ENCODE measurements around the gene UVRAG. TPM values are rescaled to one million over a fixed set of nuclear protein-coding genes. Genes with fewer than 3 reads are reported as not detected.

The UVRAG gene
- total RNA-seq, 4 donors from 2014 or later, result 27.1 to 35.9 (median 31.0) TPM

DNA sequence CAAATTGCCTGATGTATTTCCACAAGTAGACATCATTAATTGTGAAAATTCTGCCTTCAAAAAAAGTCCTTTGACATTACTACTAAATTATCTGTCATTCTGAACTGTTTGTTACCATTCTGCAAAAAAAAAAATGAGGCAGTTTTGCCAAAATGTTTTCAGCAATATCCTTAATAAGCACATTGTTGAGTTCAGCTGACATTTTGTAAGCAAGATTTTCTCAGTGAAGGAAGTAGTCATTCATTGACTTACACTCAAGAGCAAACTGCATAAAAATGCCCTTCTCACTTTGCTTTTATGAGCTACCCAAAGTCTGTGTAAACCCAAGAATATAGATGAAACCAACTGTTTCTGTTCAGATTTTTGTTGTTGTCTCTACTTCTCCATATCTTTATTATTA lies 125.9 kb downstream of the UVRAG start:
- peaks cover 0 to 8% of the 10 kb centered on the region in 2 donors for H3K4me1 ChIP-seq
- no peaks in the 10 kb centered on the region for H3K27me3 ChIP-seq
- TF ChIP-seq, protein P1, sequence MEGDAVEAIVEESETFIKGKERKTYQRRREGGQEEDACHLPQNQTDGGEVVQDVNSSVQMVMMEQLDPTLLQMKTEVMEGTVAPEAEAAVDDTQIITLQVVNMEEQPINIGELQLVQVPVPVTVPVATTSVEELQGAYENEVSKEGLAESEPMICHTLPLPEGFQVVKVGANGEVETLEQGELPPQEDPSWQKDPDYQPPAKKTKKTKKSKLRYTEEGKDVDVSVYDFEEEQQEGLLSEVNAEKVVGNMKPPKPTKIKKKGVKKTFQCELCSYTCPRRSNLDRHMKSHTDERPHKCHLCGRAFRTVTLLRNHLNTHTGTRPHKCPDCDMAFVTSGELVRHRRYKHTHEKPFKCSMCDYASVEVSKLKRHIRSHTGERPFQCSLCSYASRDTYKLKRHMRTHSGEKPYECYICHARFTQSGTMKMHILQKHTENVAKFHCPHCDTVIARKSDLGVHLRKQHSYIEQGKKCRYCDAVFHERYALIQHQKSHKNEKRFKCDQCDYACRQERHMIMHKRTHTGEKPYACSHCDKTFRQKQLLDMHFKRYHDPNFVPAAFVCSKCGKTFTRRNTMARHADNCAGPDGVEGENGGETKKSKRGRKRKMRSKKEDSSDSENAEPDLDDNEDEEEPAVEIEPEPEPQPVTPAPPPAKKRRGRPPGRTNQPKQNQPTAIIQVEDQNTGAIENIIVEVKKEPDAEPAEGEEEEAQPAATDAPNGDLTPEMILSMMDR (IDR thresholded peaks at IDR 0.05), result no peak
- TF ChIP-seq POLR2A (IDR thresholded peaks at IDR 0.05), result no peak
- no peak overlapping the region for H3K4me3 ChIP-seq (replicated peaks in 1 of 3)
- no peak overlapping the region for H3K27ac ChIP-seq
- intact Hi-C loops (cut with DNase I), result no loop called here
- no peaks in the 10 kb centered on the region for H3K9me3 ChIP-seq
- H3K36me3 ChIP-seq, result no peaks in the 10 kb centered on the region
- no peak for DNase-seq

DNA sequence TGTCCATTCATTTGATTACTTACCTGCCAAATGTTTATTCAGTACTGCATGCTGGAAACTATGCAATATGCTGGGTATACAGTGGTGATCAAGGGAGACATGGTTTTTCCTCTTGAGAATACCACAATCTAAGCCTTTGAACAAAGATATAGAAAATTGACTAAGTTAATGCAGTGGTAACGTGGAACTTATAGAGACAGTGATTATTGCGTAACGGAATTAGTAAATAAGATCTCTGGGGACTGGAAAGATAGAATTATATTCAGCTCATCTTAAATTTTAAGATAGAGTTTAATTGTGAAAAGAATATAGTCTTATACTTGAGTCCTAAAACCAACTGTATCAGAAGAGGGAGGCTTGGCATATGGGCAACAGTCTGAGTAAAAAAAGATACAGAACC lies 129.5 kb downstream of the UVRAG start:
- no peak for DNase-seq
- TF ChIP-seq POLR2A (IDR thresholded peaks at IDR 0.05), result no peak
- TF ChIP-seq, protein P1 (IDR thresholded peaks at IDR 0.05), result no peak
- Histone ChIP-seq H3K4me1 (peaks cover 21 to 26% of the 10 kb centered on the region in 2 donors), H3K27me3 (no peaks in the 10 kb centered on the region), H3K27ac (no peak overlapping the region), H3K4me3 (replicated peaks in 1 of 3) (no peak overlapping the region), H3K9me3 (no peaks in the 10 kb centered on the region), H3K36me3 (no peaks in the 10 kb centered on the region)
- intact Hi-C loops (cut with DNase I), result no loop called here
- 97 to 99% methylated on average over 3 of the region's 3 CpGs for WGBS, 2 donors

DNA sequence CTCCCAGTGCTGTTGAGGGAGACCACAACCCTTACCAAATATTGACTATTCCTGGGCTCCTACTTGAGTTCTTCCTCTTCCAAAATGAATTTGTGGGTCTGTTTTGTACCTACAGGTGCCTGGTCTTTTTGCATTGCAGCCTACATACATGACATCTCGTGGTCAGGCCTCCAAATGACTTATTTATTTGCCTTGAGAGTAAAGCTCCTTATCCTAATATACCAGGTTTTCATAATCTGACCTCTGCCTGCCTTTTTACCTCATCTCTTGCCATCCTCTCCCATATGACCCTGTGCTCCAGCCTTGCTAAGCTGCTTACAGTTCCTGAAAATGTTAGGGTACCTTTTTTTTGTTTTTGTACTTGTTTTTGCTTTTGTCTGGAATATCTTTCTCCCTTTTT lies 130.4 kb downstream of the UVRAG start:
- peak overlapping the region in 1 of 3 donors; percentile 59 for H3K27ac ChIP-seq
- 93 to 95% methylated on average over 1 of the region's 1 CpG for WGBS, 2 donors
- no peaks in the 10 kb centered on the region for H3K36me3 ChIP-seq
- intact Hi-C loops (cut with DNase I), result no loop called here
- no peaks in the 10 kb centered on the region for H3K9me3 ChIP-seq
- no peaks in the 10 kb centered on the region for H3K27me3 ChIP-seq
- no peak for DNase-seq
- H3K4me1 ChIP-seq, result peaks cover 21 to 26% of the 10 kb centered on the region in 2 donors
- no peak for TF ChIP-seq POLR2A (IDR thresholded peaks at IDR 0.05)
- TF ChIP-seq, protein P1 (IDR thresholded peaks at IDR 0.05), result no peak
- H3K4me3 ChIP-seq (replicated peaks in 1 of 3), result no peak overlapping the region

DNA sequence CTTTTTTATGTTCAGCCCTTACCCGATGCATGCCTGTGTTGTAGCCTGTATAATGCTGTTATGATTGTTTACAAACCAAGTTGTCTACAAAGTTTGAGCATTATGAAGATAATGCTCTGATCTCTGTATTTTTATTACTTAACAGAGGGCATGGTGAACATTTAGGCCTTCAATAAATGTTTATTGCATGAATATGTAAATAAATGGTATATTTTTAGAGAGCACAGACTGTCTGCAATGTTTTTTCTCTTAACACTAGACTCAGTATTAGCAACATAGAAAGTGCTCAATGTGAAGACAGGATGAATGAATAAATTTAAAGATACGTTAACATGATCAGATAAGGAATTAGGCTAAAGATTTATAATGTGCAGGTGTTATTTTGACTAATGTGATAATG lies 130.9 kb downstream of the UVRAG start:
- no peaks in the 10 kb centered on the region for H3K27me3 ChIP-seq
- DNase-seq, result no peak
- peaks cover 21 to 26% of the 10 kb centered on the region in 2 donors for H3K4me1 ChIP-seq
- peak overlapping the region in 1 of 3 donors; percentile 59 for H3K27ac ChIP-seq
- no peak overlapping the region for H3K4me3 ChIP-seq (replicated peaks in 1 of 3)
- WGBS, 2 donors, result 91 to 93% methylated on average over 2 of the region's 2 CpGs
- intact Hi-C loops (cut with DNase I), result no loop called here
- no peaks in the 10 kb centered on the region for H3K9me3 ChIP-seq
- no peak for TF ChIP-seq POLR2A (IDR thresholded peaks at IDR 0.05)
- TF ChIP-seq, protein P1 (IDR thresholded peaks at IDR 0.05), result no peak
- no peaks in the 10 kb centered on the region for H3K36me3 ChIP-seq

DNA sequence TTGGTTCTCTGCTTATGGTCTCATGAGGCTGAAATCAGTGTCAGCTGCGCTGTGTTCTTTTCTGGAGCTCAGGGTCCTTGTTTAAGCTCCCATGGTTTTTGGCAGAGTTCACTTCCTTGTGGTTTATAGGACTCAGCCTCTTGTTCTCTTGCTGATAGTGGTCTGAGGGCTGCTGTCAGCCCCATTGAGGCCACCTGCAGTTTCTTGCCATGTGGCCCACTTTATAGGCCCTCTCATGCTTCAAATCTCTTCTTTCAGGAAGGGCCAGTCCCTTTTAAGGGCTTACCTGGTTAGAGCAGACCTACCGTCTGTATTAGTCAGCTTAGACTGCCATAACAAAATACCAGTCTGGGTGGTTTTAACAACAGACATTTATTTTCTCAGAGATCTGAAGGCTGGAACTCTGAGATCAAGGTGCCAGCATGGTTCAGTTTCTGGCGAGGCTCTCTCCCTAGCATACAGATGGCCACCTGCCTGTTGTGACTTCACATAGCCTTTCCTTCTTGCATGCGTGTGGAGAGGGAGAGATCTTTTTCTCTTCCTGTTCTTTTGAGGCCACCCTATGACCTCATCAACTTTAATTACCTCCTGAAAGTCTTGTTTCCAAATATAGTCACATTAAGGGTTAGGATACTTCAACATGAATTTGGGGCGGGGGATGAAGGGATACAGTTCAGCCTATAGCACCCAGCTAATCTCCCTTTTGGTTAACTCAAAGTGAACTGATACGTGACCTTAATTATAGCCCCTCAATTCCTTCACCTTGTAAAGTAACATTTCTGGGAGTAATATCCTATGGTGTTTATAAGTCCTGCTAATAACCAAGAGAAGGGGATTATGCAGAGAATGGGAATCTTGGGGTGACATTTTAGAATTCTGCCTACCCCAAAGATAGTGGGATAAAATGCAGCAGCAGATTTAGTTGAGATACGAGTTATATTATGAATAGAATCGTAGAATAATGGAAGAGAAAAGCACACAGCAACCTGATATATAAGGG lies 131.8 kb downstream of the UVRAG start:
- Histone ChIP-seq H3K9me3 (no peaks in the 10 kb centered on the region), H3K36me3 (no peaks in the 10 kb centered on the region), H3K27me3 (no peaks in the 10 kb centered on the region), H3K4me1 (peaks cover 21 to 26% of the 10 kb centered on the region in 2 donors), H3K4me3 (replicated peaks in 1 of 3) (no peak overlapping the region), H3K27ac (peak overlapping the region in 2 of 3 donors; percentile 7 to 59)
- DNase-seq, result peak; percentile 27 to 28
- intact Hi-C loops (cut with DNase I), result no loop called here
- TF ChIP-seq POLR2A (IDR thresholded peaks at IDR 0.05), result no peak
- TF ChIP-seq, protein P1 (IDR thresholded peaks at IDR 0.05), result no peak
- WGBS, 2 donors, result 88 to 89% methylated on average over 8 of the region's 8 CpGs
